ENCODE results near the gene NASP. TPM values are rescaled to one million over a fixed set of nuclear protein-coding genes. Genes with fewer than 3 reads are reported as not detected.
"Not testable (repeated sequence)": the region's sequence is repeated elsewhere in the genome, so short reads cannot be mapped to it uniquely, and the experiment has no call there.

The NASP gene
- polyA plus RNA-seq, 1 donor, result 153 TPM

- Histone ChIP-seq H3K4me1 (ENCODE audit: control insufficient read depth, insufficient read depth, low read length) (peaks cover 10% of the 10 kb centered on the region), H3K27me3 (ENCODE audit: control insufficient read depth, insufficient read depth, low read length) (no peaks in the 10 kb centered on the region), H3K36me3 (ENCODE audit: control insufficient read depth, insufficient read depth, low read length) (peaks cover 3% of the 10 kb centered on the region), H3K4me3 (ENCODE audit: low read length) (no peak overlapping the region), H3K27ac (ENCODE audit: low read length) (no peak overlapping the region), H3K9me3 (ENCODE audit: control insufficient read depth, low read depth, low read length) (no peaks in the 10 kb centered on the region)
- no peak for DNase-seq
- WGBS (ENCODE audit: insufficient coverage, low lambda C conversion rate), result no CpG with 5 or more reads among the region's 4 CpGs
Measured at GRCh38 chr1:45586769-45587168, 2.9 kb downstream of the NASP start.

GRCh38 chr1:45589861-45590260, 6.0 kb downstream of the NASP start:
- Histone ChIP-seq H3K9me3 (ENCODE audit: control insufficient read depth, low read depth, low read length) (no peaks in the 10 kb centered on the region), H3K4me3 (ENCODE audit: low read length) (no peak overlapping the region), H3K27me3 (ENCODE audit: control insufficient read depth, insufficient read depth, low read length) (no peaks in the 10 kb centered on the region), H3K27ac (ENCODE audit: low read length) (no peak overlapping the region), H3K4me1 (ENCODE audit: control insufficient read depth, insufficient read depth, low read length) (peaks cover 10% of the 10 kb centered on the region), H3K36me3 (ENCODE audit: control insufficient read depth, insufficient read depth, low read length) (peaks cover 20% of the 10 kb centered on the region)
- DNase-seq, result no peak
- WGBS (ENCODE audit: insufficient coverage, low lambda C conversion rate), result no CpG with 5 or more reads among the region's 1 CpG

GRCh38 chr1:45594412-45594811, 10.6 kb downstream of the NASP start:
- Histone ChIP-seq H3K4me3 (ENCODE audit: low read length) (no peak overlapping the region), H3K36me3 (ENCODE audit: control insufficient read depth, insufficient read depth, low read length) (peaks cover 20% of the 10 kb centered on the region), H3K27ac (ENCODE audit: low read length) (no peak overlapping the region), H3K9me3 (ENCODE audit: control insufficient read depth, low read depth, low read length) (no peaks in the 10 kb centered on the region), H3K4me1 (ENCODE audit: control insufficient read depth, insufficient read depth, low read length) (no peaks in the 10 kb centered on the region), H3K27me3 (ENCODE audit: control insufficient read depth, insufficient read depth, low read length) (no peaks in the 10 kb centered on the region)
- no peak for DNase-seq
- no CpG with 5 or more reads among the region's 4 CpGs for WGBS (ENCODE audit: insufficient coverage, low lambda C conversion rate)

GRCh38 chr1:45596765-45597164, 12.9 kb downstream of the NASP start:
- not testable (repeated sequence) for DNase-seq; H3K27me3 ChIP-seq (ENCODE audit: control insufficient read depth, insufficient read depth, low read length); H3K4me3 ChIP-seq (ENCODE audit: low read length); H3K9me3 ChIP-seq (ENCODE audit: control insufficient read depth, low read depth, low read length); H3K27ac ChIP-seq (ENCODE audit: low read length); H3K4me1 ChIP-seq (ENCODE audit: control insufficient read depth, insufficient read depth, low read length)
- 100% methylated on average over 3 of the region's 8 CpGs for WGBS (ENCODE audit: insufficient coverage, low lambda C conversion rate)
- peaks cover 20% of the 10 kb centered on the region for H3K36me3 ChIP-seq (ENCODE audit: control insufficient read depth, insufficient read depth, low read length)

- Histone ChIP-seq H3K4me1 (ENCODE audit: control insufficient read depth, insufficient read depth, low read length) (no peaks in the 10 kb centered on the region), H3K27ac (ENCODE audit: low read length) (no peak overlapping the region), H3K27me3 (ENCODE audit: control insufficient read depth, insufficient read depth, low read length) (no peaks in the 10 kb centered on the region), H3K4me3 (ENCODE audit: low read length) (no peak overlapping the region), H3K9me3 (ENCODE audit: control insufficient read depth, low read depth, low read length) (no peaks in the 10 kb centered on the region), H3K36me3 (ENCODE audit: control insufficient read depth, insufficient read depth, low read length) (peaks cover 27% of the 10 kb centered on the region)
- WGBS (ENCODE audit: insufficient coverage, low lambda C conversion rate), result 100% methylated on average over 1 of the region's 2 CpGs
- no peak for DNase-seq
Measured at GRCh38 chr1:45604239-45604638, 20.4 kb downstream of the NASP start.

GRCh38 chr1:45607404-45608074, 23.7 kb downstream of the NASP start:
- no peaks in the 10 kb centered on the region for H3K27me3 ChIP-seq (ENCODE audit: control insufficient read depth, insufficient read depth, low read length)
- no peaks in the 10 kb centered on the region for H3K9me3 ChIP-seq (ENCODE audit: control insufficient read depth, low read depth, low read length)
- no peaks in the 10 kb centered on the region for H3K4me1 ChIP-seq (ENCODE audit: control insufficient read depth, insufficient read depth, low read length)
- peaks cover 42% of the 10 kb centered on the region for H3K36me3 ChIP-seq (ENCODE audit: control insufficient read depth, insufficient read depth, low read length)
- no peak overlapping the region for H3K4me3 ChIP-seq (ENCODE audit: low read length)
- DNase-seq, result no peak
- WGBS (ENCODE audit: insufficient coverage, low lambda C conversion rate), result 60% methylated on average over 1 of the region's 6 CpGs
- H3K27ac ChIP-seq (ENCODE audit: low read length), result no peak overlapping the region

- Histone ChIP-seq H3K27ac (ENCODE audit: low read length) (no peak overlapping the region), H3K9me3 (ENCODE audit: control insufficient read depth, low read depth, low read length) (no peaks in the 10 kb centered on the region), H3K27me3 (ENCODE audit: control insufficient read depth, insufficient read depth, low read length) (no peaks in the 10 kb centered on the region), H3K4me3 (ENCODE audit: low read length) (no peak overlapping the region), H3K36me3 (ENCODE audit: control insufficient read depth, insufficient read depth, low read length) (peaks cover 45% of the 10 kb centered on the region), H3K4me1 (ENCODE audit: control insufficient read depth, insufficient read depth, low read length) (no peaks in the 10 kb centered on the region)
- WGBS (ENCODE audit: insufficient coverage, low lambda C conversion rate), result 100% methylated on average over 1 of the region's 5 CpGs
- DNase-seq, result no peak
Measured at GRCh38 chr1:45608175-45609156, 24.6 kb downstream of the NASP start.

GRCh38 chr1:45610589-45611226, 26.9 kb downstream of the NASP start:
- Histone ChIP-seq H3K4me1 (ENCODE audit: control insufficient read depth, insufficient read depth, low read length) (no peaks in the 10 kb centered on the region), H3K27ac (ENCODE audit: low read length) (no peak overlapping the region), H3K27me3 (ENCODE audit: control insufficient read depth, insufficient read depth, low read length) (no peaks in the 10 kb centered on the region), H3K4me3 (ENCODE audit: low read length) (no peak overlapping the region), H3K9me3 (ENCODE audit: control insufficient read depth, low read depth, low read length) (no peaks in the 10 kb centered on the region), H3K36me3 (ENCODE audit: control insufficient read depth, insufficient read depth, low read length) (peaks cover 55% of the 10 kb centered on the region)
- WGBS (ENCODE audit: insufficient coverage, low lambda C conversion rate), result 83% methylated on average over 1 of the region's 10 CpGs
- DNase-seq, result no peak

- no peaks in the 10 kb centered on the region for H3K27me3 ChIP-seq (ENCODE audit: control insufficient read depth, insufficient read depth, low read length)
- peaks cover 63% of the 10 kb centered on the region for H3K36me3 ChIP-seq (ENCODE audit: control insufficient read depth, insufficient read depth, low read length)
- no peaks in the 10 kb centered on the region for H3K4me1 ChIP-seq (ENCODE audit: control insufficient read depth, insufficient read depth, low read length)
- WGBS (ENCODE audit: insufficient coverage, low lambda C conversion rate), result 33% methylated on average over 1 of the region's 8 CpGs
- H3K27ac ChIP-seq (ENCODE audit: low read length), result no peak overlapping the region
- H3K4me3 ChIP-seq (ENCODE audit: low read length), result no peak overlapping the region
- no peak for DNase-seq
- no peaks in the 10 kb centered on the region for H3K9me3 ChIP-seq (ENCODE audit: control insufficient read depth, low read depth, low read length)
Measured at GRCh38 chr1:45612941-45613579, 29.2 kb downstream of the NASP start.

- no peak for DNase-seq
- Histone ChIP-seq H3K36me3 (ENCODE audit: control insufficient read depth, insufficient read depth, low read length) (peaks cover 64% of the 10 kb centered on the region), H3K27me3 (ENCODE audit: control insufficient read depth, insufficient read depth, low read length) (no peaks in the 10 kb centered on the region), H3K4me3 (ENCODE audit: low read length) (no peak overlapping the region), H3K4me1 (ENCODE audit: control insufficient read depth, insufficient read depth, low read length) (no peaks in the 10 kb centered on the region), H3K9me3 (ENCODE audit: control insufficient read depth, low read depth, low read length) (no peaks in the 10 kb centered on the region), H3K27ac (ENCODE audit: low read length) (no peak overlapping the region)
- no CpG with 5 or more reads among the region's 1 CpG for WGBS (ENCODE audit: insufficient coverage, low lambda C conversion rate)
Measured at GRCh38 chr1:45615885-45616284, 32.0 kb downstream of the NASP start.
